ENCODE results near the gene POLG2. TPM values are rescaled to one million over a fixed set of nuclear protein-coding genes. Genes with fewer than 3 reads are reported as not detected.
"Not testable (repeated sequence)": the region's sequence is repeated elsewhere in the genome, so short reads cannot be mapped to it uniquely, and the experiment has no call there.

The POLG2 gene
- total RNA-seq, 1 experiment from 2014 or later, result 7.7 TPM

DNA sequence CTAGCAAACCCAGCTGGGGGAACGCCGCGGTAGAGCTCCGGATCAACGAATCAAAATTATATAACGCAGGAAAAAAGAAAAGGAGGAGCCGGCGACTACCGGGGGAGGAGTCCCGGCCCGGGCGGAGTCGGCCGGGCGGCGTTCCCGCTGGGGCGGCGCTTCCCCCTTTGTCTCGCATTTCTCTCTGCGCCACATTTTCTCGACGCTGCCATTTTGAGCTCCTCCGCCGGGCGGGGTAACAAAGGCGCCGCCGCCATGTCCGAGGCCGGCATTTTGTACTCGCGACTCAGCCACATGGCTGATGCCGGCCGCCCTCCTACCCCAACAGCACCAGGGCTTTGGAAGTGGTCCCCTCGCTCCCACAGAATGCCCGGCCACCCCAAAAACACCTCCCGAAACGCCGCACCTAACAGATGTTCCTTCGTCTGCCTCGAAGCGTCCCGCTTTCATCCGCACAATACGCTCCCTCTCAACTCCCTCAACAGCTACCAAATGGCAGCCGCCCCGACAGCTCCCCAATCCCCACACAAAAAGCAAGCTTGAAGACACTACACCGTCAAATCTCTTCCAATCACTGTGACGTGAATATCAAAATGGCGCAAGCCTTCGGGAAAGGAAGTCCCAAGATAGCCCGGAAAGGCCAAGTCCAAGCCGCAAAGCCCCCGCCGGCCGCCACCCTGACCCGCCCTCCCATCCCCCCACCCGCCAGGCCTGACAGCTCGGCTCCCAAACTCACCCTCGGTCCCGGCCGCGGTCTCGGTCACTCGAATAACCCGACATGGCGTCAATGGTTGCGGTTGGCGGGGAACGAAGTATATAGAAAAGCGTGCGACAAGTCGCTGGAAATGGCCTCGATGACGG lies 8.7 kb upstream of the POLG2 start:
- DNase-seq (ENCODE audit: low read depth), result peak; percentile 85

DNA sequence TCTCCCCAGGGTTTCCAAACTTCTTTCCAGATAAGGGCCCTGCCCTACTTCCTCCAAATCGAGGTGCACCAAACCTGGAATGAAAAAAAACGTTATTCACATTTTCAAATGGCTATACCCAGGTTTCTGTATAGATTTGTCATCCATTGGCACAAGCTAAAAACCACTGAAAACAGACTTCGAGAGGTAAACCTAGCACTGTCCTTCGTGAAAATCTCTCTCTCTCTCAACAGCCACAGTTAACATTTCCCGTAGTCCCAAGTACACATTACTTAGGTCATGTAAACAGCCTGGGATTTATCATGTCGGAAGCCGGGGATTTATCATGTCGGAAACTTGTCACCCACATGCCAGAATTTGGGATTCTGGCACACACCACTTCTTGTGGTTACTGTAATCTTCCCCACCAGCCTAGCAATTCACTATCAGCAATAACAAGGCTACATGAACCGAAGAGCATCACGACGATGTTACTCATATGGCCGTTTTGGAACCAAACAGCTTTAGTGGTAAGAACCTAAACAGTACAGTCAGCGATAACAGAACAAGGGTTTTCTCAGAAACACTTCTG lies 8.0 kb upstream of the POLG2 start:
- DNase-seq (ENCODE audit: low read depth), result no peak

DNA sequence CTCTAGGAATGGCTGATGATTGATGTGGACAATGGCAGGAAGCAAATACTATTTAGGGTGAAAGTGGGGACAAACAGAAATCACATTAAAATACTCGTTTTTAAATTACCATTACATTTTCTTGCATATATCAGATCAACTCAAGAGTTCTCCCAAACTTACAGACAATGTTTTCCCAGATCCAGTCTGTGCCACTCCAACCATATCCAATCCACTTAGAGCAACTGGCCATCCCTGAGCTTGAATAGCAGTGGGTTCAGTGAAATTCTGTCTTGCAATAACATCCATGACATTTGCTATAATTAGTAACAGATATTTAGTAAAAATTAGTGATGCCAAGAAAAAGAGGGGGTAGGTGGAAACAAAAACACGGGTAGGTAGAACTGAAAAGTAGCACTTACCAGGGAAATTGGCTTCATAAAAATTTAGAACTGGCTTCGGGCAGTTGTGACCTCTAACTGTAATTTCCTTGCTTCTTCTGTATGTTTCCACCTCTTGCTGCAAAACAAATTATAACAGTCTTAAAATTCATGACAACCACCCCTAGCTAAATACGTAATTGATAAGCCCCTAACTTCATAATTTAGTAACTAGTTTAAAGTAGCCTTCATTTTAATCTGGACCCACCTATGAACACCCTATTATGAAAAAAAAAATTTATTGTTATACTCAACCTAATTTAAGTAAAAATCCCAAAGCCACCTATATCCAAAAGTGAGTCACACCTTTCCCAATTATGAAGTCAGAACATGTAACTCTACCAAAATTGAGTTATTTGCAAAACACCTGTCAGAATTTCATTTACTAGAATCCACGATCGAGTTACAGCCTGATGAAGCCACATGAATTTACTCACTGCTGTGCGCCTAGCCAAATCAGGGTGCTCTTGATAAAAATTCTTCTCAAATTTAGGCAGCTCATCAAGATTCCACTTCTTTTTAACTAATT lies 7.2 kb upstream of the POLG2 start:
- DNase-seq (ENCODE audit: low read depth), result no peak

DNA sequence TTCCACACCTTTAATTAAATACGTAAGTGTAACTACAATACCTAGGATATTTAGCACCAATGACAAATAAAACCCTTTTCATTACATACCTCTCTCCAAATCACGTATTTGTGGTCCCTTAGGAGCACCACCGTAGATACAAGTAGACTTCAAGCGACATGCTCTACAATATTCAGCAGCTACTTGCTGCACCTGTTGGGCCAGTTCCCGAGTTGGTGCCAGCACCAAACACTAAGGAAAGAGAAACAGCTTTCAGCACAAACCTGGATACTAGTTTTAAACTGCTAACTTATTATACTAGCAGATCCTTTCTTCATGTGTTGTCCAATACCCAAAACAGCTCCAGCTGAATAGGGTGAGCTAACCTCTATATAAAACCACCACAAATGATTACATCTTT lies 6.5 kb upstream of the POLG2 start:
- DNase-seq (ENCODE audit: low read depth), result no peak

DNA sequence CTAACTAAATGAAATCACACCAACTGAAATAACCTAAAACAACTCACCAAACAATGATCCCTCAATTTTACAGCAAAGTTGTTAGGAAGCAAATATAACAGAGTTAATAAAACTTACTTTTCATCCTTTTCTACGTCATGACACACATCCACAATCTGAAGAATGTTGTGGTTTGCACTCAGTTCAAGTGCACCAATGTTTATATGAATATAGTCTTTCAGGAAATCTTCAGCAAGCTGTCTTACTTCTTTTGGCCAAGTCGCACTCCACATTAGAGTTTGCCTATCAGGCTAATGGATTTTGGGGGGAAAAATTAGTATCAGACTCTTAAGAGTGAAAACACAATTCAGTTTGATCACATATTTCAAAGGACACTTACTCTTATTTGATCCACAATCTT lies 6.0 kb upstream of the POLG2 start:
- no peak for DNase-seq (ENCODE audit: low read depth)

DNA sequence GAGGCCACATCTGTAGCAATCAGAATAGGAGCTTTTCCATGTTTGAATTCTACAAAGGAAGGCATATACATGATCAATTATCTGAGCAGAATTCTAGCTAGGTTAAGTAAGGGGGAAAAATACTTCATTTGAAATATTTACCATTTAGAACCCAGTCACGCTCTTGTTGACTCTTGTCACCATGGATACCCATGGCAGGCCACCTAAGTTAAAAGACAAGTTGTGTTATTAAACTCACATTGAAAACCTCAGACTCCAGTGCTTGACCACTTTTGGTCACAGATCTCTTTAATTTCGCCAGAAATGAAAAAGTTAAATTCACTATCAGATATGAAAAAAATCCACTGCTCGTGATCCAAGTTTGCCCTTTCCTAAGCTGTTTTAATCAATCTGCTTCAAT lies 5.2 kb upstream of the POLG2 start:
- no peak for DNase-seq (ENCODE audit: low read depth)

DNA sequence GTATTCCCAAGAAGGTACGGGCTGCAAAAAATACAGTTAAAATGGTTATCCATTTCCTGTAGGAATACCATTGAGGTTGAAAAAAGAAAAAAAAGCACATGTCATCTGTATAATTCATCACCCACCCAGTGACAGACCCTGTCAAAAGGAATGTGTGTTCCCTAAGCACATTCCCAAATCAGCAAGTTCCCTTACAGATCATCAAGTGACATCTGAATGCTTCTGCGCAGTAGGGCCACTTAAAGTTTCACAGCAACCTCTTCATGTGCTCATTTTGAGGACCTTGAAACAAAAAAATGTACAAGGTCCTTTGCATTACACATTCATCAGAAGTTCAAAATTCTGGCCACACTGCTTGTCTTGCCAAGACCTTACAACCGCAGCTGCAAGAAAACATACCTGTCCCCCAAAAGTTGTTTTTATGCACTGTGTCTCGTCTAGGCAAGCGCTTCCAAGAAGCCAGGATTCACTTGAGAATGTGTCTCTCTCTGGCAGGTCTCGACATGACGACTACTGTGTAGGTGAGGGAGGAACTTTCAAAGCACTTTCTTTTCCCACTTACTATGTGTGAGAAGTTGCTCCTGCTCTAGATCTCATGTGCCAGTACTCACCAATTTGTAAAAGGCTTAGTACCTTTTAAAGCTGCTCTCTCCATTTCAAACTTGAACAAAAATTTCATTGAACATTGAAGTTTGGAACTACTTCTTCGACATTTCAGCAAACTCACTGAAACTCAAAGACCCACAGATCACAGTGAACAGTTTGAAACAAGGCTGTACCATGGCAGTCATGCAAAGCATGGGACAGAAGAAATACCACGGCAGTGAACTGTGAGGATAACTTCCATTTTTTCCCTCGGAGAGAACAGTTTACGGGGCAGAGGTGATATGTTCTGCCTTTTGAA lies 4.3 kb upstream of the POLG2 start:
- DNase-seq (ENCODE audit: low read depth), result no peak

DNA sequence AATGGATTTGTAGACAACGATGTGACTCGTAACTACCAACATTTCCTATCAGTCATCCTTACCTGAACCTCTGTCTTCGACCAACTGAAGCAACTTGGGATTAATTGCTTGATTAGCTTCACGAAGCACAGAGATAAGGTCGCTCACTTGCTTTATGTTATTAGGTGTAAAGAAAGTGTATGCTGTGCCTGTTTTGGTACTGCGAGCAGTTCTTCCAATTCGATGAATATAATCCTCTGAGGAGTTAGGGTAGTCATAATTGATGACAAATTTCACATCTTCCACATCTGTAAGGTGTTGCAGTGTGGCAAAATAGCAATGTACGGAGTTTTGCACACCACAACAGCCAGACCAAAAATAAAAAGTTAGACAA lies 3.6 kb upstream of the POLG2 start:
- DNase-seq (ENCODE audit: low read depth), result no peak

DNA sequence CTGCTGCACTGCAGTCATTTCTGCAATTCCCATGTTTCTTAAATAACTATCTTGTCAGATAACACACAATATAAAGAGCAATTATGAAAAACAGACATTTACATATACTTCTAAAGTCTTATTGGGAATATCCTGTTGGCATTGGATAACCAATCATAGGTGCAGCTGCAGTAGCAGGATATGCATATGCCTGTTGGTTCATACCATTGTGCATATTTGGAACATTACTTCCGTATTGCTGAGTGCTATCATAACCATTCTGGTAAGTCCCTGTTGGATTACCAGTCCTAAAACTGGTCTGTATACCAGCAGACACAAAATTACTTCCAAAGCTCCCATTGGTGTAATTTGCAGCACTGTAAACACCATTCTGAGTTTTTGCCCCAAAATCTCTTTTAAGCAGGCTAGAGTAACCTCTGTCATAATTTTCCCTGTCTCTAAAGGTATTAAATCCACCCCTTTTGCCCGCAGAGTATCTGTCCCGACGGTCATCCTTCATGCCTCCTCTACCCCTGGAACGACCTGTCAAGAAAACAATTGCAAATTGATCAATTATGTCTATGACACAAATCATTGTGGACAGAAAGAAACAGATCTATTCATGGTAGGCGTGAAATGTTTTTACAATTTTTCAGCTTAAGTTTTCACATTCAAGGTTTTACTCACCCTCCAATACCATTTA lies 3.1 kb upstream of the POLG2 start:
- no peak for DNase-seq (ENCODE audit: low read depth)

DNA sequence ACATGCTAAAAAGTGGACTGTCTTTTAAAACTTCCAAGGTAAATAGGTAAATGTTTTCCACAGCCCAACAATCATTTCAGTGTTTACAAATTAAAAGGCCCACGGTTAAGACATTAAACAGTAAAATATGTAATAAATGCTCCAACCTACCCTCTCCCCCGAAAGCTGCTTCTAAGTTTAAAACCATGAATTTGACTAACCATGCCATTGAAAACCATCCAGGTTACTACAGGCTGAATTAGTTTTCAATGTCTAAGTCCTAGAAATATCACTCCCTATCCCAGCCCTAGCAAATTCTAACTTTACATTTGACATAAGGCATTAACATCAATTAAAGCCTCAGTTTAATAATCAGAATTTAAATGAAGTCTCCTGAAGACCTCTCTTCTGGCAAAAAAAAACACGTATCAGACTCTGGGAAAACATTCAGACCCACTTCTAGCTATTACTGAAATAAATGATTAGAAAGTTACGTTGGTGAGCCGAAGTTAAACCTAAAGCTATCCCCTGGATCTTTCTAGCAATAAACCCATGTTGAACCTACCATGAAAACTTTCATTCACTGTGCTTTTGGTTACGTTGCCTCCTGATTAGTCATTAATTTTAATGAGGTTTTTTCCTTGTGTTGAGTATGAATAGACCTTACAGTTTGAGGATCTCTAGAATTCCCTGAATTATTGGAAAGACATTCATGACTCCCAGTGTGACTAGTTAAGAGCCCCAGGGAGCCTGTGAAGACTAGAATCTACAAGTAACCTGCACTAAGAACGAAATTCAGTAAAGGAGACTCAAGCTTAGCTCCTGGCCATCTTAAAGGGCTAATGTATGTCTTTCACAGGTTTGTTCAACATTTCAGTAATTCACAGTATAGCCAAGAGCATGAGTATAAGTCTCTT lies 1.7 kb upstream of the POLG2 start:
- peak; percentile 14 for DNase-seq (ENCODE audit: low read depth)

DNA sequence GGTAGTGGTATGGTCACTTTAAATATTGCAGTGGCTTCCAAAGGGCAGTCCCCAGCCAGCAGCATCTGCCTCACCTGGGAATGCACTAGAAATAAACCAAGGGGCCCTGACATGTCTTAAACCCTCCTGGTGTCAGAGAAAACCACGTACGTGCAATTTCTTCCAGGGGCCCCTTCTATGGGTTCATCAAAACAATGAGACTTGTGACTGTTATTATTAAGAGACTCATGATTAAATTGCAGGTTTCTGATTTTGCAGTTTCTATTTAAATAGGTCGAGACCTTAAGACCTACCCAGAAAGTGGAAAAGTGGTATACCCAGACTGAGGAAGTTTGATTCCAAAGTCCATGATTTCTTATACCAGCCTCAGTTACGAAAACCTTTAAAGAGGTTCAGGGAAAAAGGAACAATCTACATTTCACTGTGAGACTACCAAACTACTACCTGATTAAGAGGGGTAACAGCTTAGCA lies 746 bp upstream of the POLG2 start:
- no peak for DNase-seq (ENCODE audit: low read depth)

DNA sequence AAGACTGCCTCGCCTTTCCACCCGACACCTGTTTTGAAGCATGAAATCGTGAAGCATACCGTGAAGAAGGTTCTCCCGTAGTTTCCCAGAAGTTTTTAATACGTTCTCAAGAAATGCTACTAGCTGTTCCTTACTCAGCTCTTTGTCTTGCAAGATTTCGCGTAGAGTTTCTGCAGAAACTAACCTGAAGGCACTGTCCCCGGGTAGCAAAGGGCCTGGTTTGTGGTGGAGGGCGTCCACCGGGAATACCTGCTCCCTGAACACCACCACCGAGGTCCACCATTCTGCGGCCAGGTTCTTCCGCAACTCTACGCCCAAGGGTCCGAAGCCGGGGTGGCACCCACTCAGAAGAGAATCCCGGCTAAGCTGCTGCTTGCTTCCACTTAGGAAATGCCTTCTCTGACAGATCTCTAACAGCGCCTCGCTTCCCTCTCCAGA lies 487 bp downstream of the POLG2 start:
- DNase-seq (ENCODE audit: low read depth), result peak; percentile 6

DNA sequence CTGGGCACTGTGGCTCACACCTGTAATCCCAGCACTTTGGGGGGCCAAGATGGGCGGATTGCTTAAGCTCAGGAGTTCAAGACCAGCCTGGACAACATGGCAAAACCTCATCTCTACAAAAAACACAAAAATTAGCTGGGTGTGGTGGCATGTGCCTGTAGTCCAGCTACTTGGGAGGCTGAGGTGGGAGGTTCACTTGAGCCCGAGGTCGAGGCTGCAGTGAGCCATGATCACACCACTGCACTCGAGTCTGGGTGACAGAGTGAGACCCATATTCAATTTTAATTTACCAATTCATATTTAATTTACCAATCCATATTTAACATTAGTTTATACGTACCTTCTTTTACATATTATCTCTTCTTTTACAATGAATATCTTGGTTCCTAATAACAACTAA lies 1.6 kb downstream of the POLG2 start:
- not testable (repeated sequence) for DNase-seq (ENCODE audit: low read depth)

DNA sequence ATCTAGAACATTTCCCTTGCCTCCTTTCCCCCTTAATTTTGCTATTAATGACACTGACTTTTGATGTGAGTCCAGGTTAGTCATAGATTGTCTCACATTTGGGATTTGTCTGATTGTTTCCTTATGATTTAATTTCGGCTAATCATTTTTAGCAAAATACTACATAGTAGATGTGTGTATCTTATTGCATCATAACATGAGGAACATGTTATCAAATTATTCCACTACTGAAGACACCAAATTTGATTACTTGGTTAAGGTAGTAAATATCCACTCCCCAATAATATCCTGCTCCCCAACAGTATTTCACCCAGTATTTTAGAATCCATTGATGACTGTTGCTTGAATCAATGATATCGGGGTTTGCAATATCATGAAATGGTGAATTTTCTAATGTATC lies 2.7 kb downstream of the POLG2 start:
- DNase-seq (ENCODE audit: low read depth), result no peak

DNA sequence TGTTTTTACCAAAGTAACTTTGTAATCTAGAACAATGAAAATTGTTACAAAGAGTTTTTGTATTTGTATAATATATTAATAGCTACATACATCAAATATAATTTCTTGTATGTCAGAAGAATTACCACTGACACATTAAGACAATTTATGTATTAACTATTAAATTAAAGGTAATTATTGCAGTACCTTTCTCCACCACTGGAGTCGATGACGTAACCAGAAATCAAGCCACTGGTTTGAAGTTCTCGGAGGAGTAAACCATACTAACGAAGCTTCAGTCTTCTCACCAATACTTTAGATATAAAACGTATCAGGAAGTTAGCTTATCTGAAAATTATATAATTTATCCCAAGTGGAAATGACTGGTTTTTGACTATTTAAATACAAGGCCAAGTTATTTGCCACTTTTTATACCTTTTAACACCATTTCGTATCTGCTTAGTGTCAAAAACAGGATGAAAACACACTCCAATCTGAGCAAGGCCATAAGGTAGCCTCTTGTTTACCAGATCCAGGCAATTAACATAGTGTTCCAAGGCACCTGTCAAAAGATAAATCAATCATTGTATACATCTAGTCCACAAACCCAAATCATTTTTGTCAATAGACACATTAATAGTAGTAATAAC lies 4.3 kb downstream of the POLG2 start:
- DNase-seq (ENCODE audit: low read depth), result peak; percentile 14

DNA sequence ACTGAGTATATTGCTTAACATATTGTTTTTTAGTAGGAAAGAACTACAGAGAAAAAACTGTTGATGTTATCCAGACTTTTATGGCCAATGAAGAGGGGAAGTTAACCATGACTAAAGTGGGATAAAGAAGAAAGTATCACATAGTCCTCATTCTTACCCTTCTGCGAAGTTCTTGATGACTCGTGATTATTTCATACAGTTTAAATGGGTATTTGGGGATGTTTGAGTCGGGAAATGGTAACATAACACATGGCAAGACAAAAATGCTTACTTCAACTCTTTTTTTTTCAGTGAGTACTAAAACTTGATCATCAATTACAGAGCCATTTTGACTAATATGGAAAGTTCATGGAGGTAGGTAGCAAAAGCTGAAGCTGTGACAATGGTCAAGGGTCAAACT lies 4.9 kb downstream of the POLG2 start:
- DNase-seq (ENCODE audit: low read depth), result peak; percentile 29

DNA sequence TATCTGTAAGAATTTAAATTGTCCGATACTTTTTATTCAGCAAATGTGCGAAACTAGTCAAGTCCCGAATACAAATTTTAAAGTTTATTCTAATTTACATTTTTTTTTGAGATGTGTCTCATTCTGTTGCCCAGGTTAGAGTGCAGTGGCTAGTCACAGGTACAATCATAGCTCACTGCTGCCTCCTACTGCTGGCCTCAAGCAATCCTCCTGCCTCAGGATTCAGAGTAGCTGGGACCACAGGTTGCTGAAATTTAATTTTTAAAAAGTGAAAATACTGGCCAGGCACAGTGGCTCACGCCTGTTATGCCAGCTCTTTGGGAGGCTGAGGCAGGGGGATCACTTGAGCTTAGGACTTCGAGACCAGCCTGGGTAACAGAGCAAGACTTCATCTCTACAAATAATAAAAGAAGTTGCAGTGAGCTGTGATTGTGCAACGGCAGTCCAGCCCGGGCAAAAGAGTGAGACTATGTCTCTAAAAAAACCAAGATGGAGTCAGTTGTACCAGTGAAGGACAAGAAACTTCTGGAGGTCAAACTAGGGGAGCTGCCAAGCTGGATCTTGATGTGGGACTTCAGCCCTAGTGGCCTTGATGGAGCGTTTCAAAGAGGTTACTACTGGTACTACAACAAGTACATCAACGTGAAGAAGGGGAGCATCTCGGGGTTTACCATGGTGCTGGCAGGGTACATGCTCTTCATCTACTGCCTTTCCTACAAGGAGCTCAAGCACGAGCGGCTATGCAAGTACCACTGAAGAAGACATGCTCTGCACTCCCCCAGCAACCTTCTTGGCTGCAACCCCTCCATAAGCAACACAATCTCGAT lies 5.6 kb downstream of the POLG2 start:
- peak; percentile 29 for DNase-seq (ENCODE audit: low read depth)

DNA sequence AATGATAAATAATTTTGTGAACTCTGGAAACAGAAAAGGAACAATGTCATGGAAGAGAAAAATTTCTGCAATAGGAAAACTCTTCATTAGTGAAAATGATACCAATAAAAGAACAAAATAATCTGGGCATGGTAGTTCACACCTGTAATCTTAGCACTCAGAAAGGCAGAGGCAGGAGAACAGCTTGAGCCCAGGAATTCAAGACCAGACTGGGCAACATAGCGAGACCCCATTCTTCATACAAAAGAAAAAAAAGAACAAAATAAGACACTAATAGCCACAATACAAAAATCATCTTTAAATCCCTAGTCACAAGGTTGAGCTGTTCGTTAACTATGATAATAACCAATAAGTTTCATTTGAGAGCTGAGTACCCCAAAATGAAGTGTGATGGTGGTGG lies 8.6 kb downstream of the POLG2 start:
- no peak for DNase-seq (ENCODE audit: low read depth)
